Stimulated activated CD8-positive, alpha-beta memory T cell treated with anti-CD3 and anti-CD28 coated beads, Interleukin-7, amount 100 ng/mL, for 24 hours (primary cell): ENCODE data around the gene CTBP2.

ENCODE experiments used
- DNase-seq: peaks from one replicate; pipeline ENCODE4 v3.0.0-alpha.2; 2020; ENCODE audit warnings: low read depth

The CTBP2 gene

GRCh38 chr10:125144693-125145623, 15.4 kb downstream of the CTBP2 start:
- no peak for DNase-seq

- DNase-seq = no peak
These were observed 16.2 kb downstream of the CTBP2 start for GRCh38 chr10:125144206-125144605.

- no peak for DNase-seq
These were observed 17.4 kb downstream of the CTBP2 start for GRCh38 chr10:125142946-125143345.

GRCh38 chr10:125141860-125142484, 18.4 kb downstream of the CTBP2 start:
- no peak for DNase-seq

GRCh38 chr10:125141150-125141859, 19.1 kb downstream of the CTBP2 start:
- no peak for DNase-seq

GRCh38 chr10:125140151-125140550, 20.2 kb downstream of the CTBP2 start:
- no peak for DNase-seq

- no peak for DNase-seq
These were observed 22.5 kb downstream of the CTBP2 start for GRCh38 chr10:125137601-125138438.

GRCh38 chr10:125136087-125136486, 24.3 kb downstream of the CTBP2 start:
- no peak for DNase-seq

- DNase-seq = no peak
These were observed 24.7 kb downstream of the CTBP2 start for GRCh38 chr10:125135771-125136035.

- DNase-seq = no peak
These were observed 25.2 kb downstream of the CTBP2 start for GRCh38 chr10:125134916-125135770.

GRCh38 chr10:125134483-125134848, 25.9 kb downstream of the CTBP2 start:
- no peak for DNase-seq

GRCh38 chr10:125133696-125134482, 26.5 kb downstream of the CTBP2 start:
- no peak for DNase-seq

GRCh38 chr10:125132344-125132743, 28.0 kb downstream of the CTBP2 start:
- no peak for DNase-seq

- no peak for DNase-seq
These were observed 29.4 kb downstream of the CTBP2 start for GRCh38 chr10:125130916-125131315.

- DNase-seq = no peak
These were observed 30.1 kb downstream of the CTBP2 start for GRCh38 chr10:125130260-125130659.

GRCh38 chr10:125129076-125129458, 31.3 kb downstream of the CTBP2 start:
- no peak for DNase-seq

- no peak for DNase-seq
These were observed 31.8 kb downstream of the CTBP2 start for GRCh38 chr10:125128397-125129075.

- DNase-seq = no peak
These were observed 32.4 kb downstream of the CTBP2 start for GRCh38 chr10:125127986-125128385.

- DNase-seq = no peak
These were observed 33.3 kb downstream of the CTBP2 start for GRCh38 chr10:125127110-125127509.
